ENCODE measurements around the gene SORT1. TPM values are rescaled to one million over a fixed set of nuclear protein-coding genes. Genes with fewer than 3 reads are reported as not detected.

Gene SORT1
- total RNA-seq, 1 experiment from 2014 or later: 12.4 TPM

- Histone ChIP-seq H3K4me3 (ENCODE audit: insufficient read depth, low read depth, low read length) (no peak overlapping the region), H3K36me3 (replicated peaks; ENCODE audit: control insufficient read depth, insufficient read depth, low read length) (peaks cover 20% of the 10 kb centered on the region), H3K27me3 (ENCODE audit: control insufficient read depth, insufficient read depth, low read length) (no peaks in the 10 kb centered on the region)
- no peak for DNase-seq
Measured at GRCh38 chr1:109279615-109280278, 118.0 kb downstream of the SORT1 start.

- Histone ChIP-seq H3K27me3 (ENCODE audit: control insufficient read depth, insufficient read depth, low read length) (no peaks in the 10 kb centered on the region), H3K36me3 (replicated peaks; ENCODE audit: control insufficient read depth, insufficient read depth, low read length) (peaks cover 20% of the 10 kb centered on the region), H3K4me3 (ENCODE audit: insufficient read depth, low read depth, low read length) (no peak overlapping the region)
- peak; percentile 95 for DNase-seq
Measured at GRCh38 chr1:109277434-109278204, 120.1 kb downstream of the SORT1 start.

- DNase-seq: no peak
- no peak overlapping the region for H3K4me3 ChIP-seq (ENCODE audit: insufficient read depth, low read depth, low read length)
- peaks cover 15% of the 10 kb centered on the region for H3K36me3 ChIP-seq (replicated peaks; ENCODE audit: control insufficient read depth, insufficient read depth, low read length)
- no peaks in the 10 kb centered on the region for H3K27me3 ChIP-seq (ENCODE audit: control insufficient read depth, insufficient read depth, low read length)
Measured at GRCh38 chr1:109275706-109276345, 121.9 kb downstream of the SORT1 start.

- DNase-seq: peak; percentile 64
- Histone ChIP-seq H3K4me3 (ENCODE audit: insufficient read depth, low read depth, low read length) (no peak overlapping the region), H3K36me3 (replicated peaks; ENCODE audit: control insufficient read depth, insufficient read depth, low read length) (peaks cover 6% of the 10 kb centered on the region), H3K27me3 (ENCODE audit: control insufficient read depth, insufficient read depth, low read length) (no peaks in the 10 kb centered on the region)
Measured at GRCh38 chr1:109274533-109275476, 122.9 kb downstream of the SORT1 start.

GRCh38 chr1:109273570-109274288 is 124.0 kb downstream of the SORT1 start:
- peak; percentile 71 for DNase-seq
- peaks cover 2% of the 10 kb centered on the region for H3K36me3 ChIP-seq (replicated peaks; ENCODE audit: control insufficient read depth, insufficient read depth, low read length)
- H3K27me3 ChIP-seq (ENCODE audit: control insufficient read depth, insufficient read depth, low read length): no peaks in the 10 kb centered on the region
- no peak overlapping the region for H3K4me3 ChIP-seq (ENCODE audit: insufficient read depth, low read depth, low read length)

GRCh38 chr1:109272831-109273547 is 124.7 kb downstream of the SORT1 start:
- Histone ChIP-seq H3K36me3 (replicated peaks; ENCODE audit: control insufficient read depth, insufficient read depth, low read length) (no peaks in the 10 kb centered on the region; the same call in none of the 2 replicates), H3K27me3 (ENCODE audit: control insufficient read depth, insufficient read depth, low read length) (no peaks in the 10 kb centered on the region), H3K4me3 (ENCODE audit: insufficient read depth, low read depth, low read length) (no peak overlapping the region)

GRCh38 chr1:109272021-109272799 is 125.5 kb downstream of the SORT1 start:
- no peaks in the 10 kb centered on the region; the same call in none of the 2 replicates for H3K36me3 ChIP-seq (replicated peaks; ENCODE audit: control insufficient read depth, insufficient read depth, low read length)
- peak; percentile 51 for DNase-seq
- H3K27me3 ChIP-seq (ENCODE audit: control insufficient read depth, insufficient read depth, low read length): no peaks in the 10 kb centered on the region
- H3K4me3 ChIP-seq (ENCODE audit: insufficient read depth, low read depth, low read length): no peak overlapping the region

More at GRCh38 chr1:109272831-109273547, 124.7 kb downstream of the SORT1 start:
- DNase-seq: peak; percentile 69

GRCh38 chr1:109271458-109271857 is 126.3 kb downstream of the SORT1 start:
- no peaks in the 10 kb centered on the region; the same call in none of the 2 replicates for H3K36me3 ChIP-seq (replicated peaks; ENCODE audit: control insufficient read depth, insufficient read depth, low read length)
- no peaks in the 10 kb centered on the region for H3K27me3 ChIP-seq (ENCODE audit: control insufficient read depth, insufficient read depth, low read length)
- DNase-seq: no peak
- no peak overlapping the region for H3K4me3 ChIP-seq (ENCODE audit: insufficient read depth, low read depth, low read length)

GRCh38 chr1:109270623-109271317 is 126.9 kb downstream of the SORT1 start:
- Histone ChIP-seq H3K4me3 (ENCODE audit: insufficient read depth, low read depth, low read length) (no peak overlapping the region), H3K27me3 (ENCODE audit: control insufficient read depth, insufficient read depth, low read length) (no peaks in the 10 kb centered on the region), H3K36me3 (replicated peaks; ENCODE audit: control insufficient read depth, insufficient read depth, low read length) (no peaks in the 10 kb centered on the region; the same call in none of the 2 replicates)
- no peak for DNase-seq

- H3K27me3 ChIP-seq (ENCODE audit: control insufficient read depth, insufficient read depth, low read length): no peaks in the 10 kb centered on the region
- peak; percentile 46 for DNase-seq
- H3K36me3 ChIP-seq (replicated peaks; ENCODE audit: control insufficient read depth, insufficient read depth, low read length): no peaks in the 10 kb centered on the region; the same call in none of the 2 replicates
- no peak overlapping the region for H3K4me3 ChIP-seq (ENCODE audit: insufficient read depth, low read depth, low read length)
Measured at GRCh38 chr1:109269981-109270622, 127.6 kb downstream of the SORT1 start.

- Histone ChIP-seq H3K27me3 (ENCODE audit: control insufficient read depth, insufficient read depth, low read length) (no peaks in the 10 kb centered on the region), H3K36me3 (replicated peaks; ENCODE audit: control insufficient read depth, insufficient read depth, low read length) (peaks cover 5% of the 10 kb centered on the region), H3K4me3 (ENCODE audit: insufficient read depth, low read depth, low read length) (no peak overlapping the region)
- peak; percentile 51 for DNase-seq
Measured at GRCh38 chr1:109269212-109269980, 128.3 kb downstream of the SORT1 start.

Measured in H7 (cell line).